ENCODE results near the gene IRAK2. TPM values are rescaled to one million over a fixed set of nuclear protein-coding genes. Genes with fewer than 3 reads are reported as not detected.

The IRAK2 gene
- total RNA-seq, 1 experiment from 2014 or later = 0.61 TPM

DNA sequence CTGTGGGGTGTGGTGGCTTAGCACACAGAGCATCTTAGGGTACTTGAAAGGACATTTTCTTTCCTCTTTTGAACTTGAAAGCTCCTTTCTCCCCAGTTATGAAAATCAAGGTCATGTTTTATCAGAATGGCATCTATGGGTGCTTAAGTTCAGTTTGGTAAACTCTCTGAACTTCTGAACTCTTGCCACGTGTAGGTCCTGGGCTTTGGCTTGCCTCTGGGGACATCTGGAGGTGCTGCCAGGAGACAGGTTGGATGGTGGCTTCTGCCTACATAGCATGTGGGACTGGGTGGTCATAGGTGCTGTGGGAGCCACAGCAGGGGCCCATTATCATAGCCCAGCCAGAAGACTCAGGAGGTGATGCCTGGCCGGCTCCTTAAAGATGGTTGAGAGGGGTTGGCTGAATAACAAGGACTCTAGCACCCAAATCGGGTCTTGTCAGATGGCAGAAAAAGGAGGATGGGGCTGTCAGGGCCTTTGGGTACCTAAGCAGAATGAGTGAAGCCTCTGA is 112.5 kb downstream of the IRAK2 start:
- peaks cover 4% of the 10 kb centered on the region for H3K79me1 ChIP-seq (ENCODE audit: insufficient read depth, low read depth, low read length, poor library complexity, severe bottlenecking)
- H3K23me2 ChIP-seq (ENCODE audit: insufficient read length, low read depth, low read length, poor library complexity, severe bottlenecking) = no peaks in the 10 kb centered on the region
- H3T11ph ChIP-seq (ENCODE audit: low read length) = no peak overlapping the region
- H3K56ac ChIP-seq (ENCODE audit: insufficient read length, low read depth, low read length) = no peak overlapping the region
- TF ChIP-seq, protein P1, sequence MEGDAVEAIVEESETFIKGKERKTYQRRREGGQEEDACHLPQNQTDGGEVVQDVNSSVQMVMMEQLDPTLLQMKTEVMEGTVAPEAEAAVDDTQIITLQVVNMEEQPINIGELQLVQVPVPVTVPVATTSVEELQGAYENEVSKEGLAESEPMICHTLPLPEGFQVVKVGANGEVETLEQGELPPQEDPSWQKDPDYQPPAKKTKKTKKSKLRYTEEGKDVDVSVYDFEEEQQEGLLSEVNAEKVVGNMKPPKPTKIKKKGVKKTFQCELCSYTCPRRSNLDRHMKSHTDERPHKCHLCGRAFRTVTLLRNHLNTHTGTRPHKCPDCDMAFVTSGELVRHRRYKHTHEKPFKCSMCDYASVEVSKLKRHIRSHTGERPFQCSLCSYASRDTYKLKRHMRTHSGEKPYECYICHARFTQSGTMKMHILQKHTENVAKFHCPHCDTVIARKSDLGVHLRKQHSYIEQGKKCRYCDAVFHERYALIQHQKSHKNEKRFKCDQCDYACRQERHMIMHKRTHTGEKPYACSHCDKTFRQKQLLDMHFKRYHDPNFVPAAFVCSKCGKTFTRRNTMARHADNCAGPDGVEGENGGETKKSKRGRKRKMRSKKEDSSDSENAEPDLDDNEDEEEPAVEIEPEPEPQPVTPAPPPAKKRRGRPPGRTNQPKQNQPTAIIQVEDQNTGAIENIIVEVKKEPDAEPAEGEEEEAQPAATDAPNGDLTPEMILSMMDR (conservative IDR thresholded peaks at IDR 0.05) = no peak
- H2AK5ac ChIP-seq (ENCODE audit: insufficient read length, low read length) = no peak overlapping the region
- no peak overlapping the region for H3K4ac ChIP-seq (ENCODE audit: low read depth, low read length)
- peaks cover 14 to 64% (median 42%) of the 10 kb centered on the region in 3 experiments; a peak in 6 of 7 replicates for H3K36me3 Mint-ChIP-seq (ENCODE audit: insufficient read depth in 1 of 3, low read depth in 3 of 3)
- no peak overlapping the region for H4K8ac ChIP-seq (replicated peaks; ENCODE audit: insufficient read length, low read depth, low read length)
- no peak overlapping the region for H3K4me2 ChIP-seq (ENCODE audit: insufficient read depth, insufficient read length, low read length)
- no peak overlapping the region for H2BK120ac ChIP-seq (ENCODE audit: low read depth, low read length, poor library complexity, severe bottlenecking)
- H4K20me1 ChIP-seq (ENCODE audit: control insufficient read depth, insufficient read depth, insufficient read length) = no peaks in the 10 kb centered on the region
- H3K27me3 ChIP-seq (ENCODE audit: insufficient read depth, low read length) = no peaks in the 10 kb centered on the region
- no peak overlapping the region for H3K4me3 Mint-ChIP-seq
- no peak overlapping the region for H3K9ac ChIP-seq (ENCODE audit: extremely low read depth, insufficient read length, low read length)
- WGBS (ENCODE audit: extremely low coverage, insufficient read length, low lambda C conversion rate) = no CpG with 5 or more reads among the region's 3 CpGs
- H3K27ac ChIP-seq (ENCODE audit: insufficient read length, low read depth, low read length) = no peak overlapping the region
- no peaks in the 10 kb centered on the region for H3K9me3 ChIP-seq (ENCODE audit: control insufficient read depth, low read depth, low read length)
- no peak overlapping the region for H3K23ac ChIP-seq (ENCODE audit: insufficient read length, low read depth, low read length)
- no peak overlapping the region for H3K14ac ChIP-seq (ENCODE audit: insufficient read depth, low read length)
- no peak overlapping the region for H2BK20ac ChIP-seq (ENCODE audit: low read depth, low read length, poor library complexity, severe bottlenecking)
- no peaks in the 10 kb centered on the region; the same call in 1 of the 2 replicates for H3K27me3 Mint-ChIP-seq (ENCODE audit: low read depth)
- no peak overlapping the region for H2AFZ ChIP-seq (ENCODE audit: low read length)
- no peak overlapping the region for H4K5ac ChIP-seq (ENCODE audit: insufficient read length, low read depth, low read length)
- peaks cover 0 to 2% of the 10 kb centered on the region in 2 experiments; a peak in 1 of 4 replicates for H3K4me1 Mint-ChIP-seq
- H3K4me1 ChIP-seq (ENCODE audit: insufficient read depth, low read length) = no peaks in the 10 kb centered on the region
- H4K91ac ChIP-seq (ENCODE audit: insufficient read length, low read depth, low read length) = no peak overlapping the region
- no peak overlapping the region for H2BK12ac ChIP-seq (ENCODE audit: insufficient read length, low read depth, low read length)
- peaks cover 2% of the 10 kb centered on the region; the same call in 1 of the 2 replicates for H3K79me2 ChIP-seq (ENCODE audit: insufficient read depth, low read length)
- H3K18ac ChIP-seq (ENCODE audit: insufficient read length, low read depth, low read length) = no peak overlapping the region
- no peak overlapping the region for H2BK15ac ChIP-seq (ENCODE audit: low read depth, low read length)
- no peak for DNase-seq
- H3K27ac Mint-ChIP-seq = peak overlapping the region in 1 of 3 experiments; percentile 28; a peak in 1 of 7 replicates
- H3K9me3 Mint-ChIP-seq = no peaks in the 10 kb centered on the region
- no peak overlapping the region for H2BK5ac ChIP-seq (ENCODE audit: insufficient read length, low read length)

Data from H9 (cell line).